Ramos (cell line): ENCODE results near the gene ANTXR1.

Experiments
- in situ Hi-C: fragments of 300-500 bp; cut with MboI; formaldehyde crosslinking; loops from one replicate; pipeline ENCODE4 v1.14.3; 2022; ENCODE audit warnings: low sequenced_read_pairs; ENCODE audit not compliant: unreplicated experiment

Gene ANTXR1

DNA sequence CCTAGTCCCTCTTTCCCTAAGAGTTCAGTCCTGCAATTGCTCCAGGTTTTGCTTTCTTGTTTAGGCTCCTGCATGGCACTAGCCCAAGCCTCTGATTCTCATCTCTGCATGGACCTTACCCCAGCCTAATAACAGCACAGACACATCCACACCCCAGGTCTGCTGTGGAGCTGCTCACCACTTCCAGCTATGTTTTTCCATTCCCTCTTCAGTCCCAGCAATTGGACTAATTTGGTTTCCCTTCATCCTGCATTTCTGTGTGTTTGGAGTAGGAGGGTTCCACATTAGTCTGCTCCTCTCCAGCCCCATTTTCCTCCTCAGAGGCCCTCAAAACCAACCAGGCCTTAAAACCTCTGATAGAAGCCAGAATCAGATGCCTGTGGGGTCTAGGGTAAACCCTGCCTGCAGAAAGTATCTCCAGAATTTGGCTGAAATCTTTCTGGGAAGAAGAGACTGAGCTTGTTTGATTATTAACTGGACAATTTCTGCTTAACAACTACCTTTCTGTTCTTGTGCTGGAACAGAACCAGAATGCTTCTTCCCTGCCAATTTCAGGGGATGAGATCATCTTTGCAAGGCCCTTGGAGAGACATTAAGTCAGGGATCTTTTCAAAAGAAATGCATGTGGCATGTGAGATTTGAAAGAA, 278.1 kb downstream of the ANTXR1 start:
- in situ Hi-C loops: no loop called here

DNA sequence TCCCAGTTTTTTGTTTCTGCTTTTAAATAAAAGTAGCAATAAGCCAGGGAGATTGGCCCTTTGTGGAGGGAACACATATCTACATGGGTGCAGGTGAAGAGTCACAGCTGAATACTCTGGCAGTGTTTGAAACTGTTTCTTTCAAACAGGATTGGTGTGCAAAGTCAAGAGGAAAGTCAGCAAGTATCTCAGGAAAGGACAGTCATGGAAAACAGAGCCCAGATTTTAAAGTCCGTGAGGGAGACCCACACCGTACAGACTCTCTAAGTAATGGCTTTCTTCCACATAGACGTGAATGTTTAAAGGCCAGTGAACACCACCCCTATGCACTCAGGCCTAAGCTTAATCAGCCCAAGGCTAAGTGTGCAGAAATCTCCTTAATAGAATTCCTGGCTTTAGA, 278.7 kb downstream of the ANTXR1 start:
- in situ Hi-C loops: no loop called here

DNA sequence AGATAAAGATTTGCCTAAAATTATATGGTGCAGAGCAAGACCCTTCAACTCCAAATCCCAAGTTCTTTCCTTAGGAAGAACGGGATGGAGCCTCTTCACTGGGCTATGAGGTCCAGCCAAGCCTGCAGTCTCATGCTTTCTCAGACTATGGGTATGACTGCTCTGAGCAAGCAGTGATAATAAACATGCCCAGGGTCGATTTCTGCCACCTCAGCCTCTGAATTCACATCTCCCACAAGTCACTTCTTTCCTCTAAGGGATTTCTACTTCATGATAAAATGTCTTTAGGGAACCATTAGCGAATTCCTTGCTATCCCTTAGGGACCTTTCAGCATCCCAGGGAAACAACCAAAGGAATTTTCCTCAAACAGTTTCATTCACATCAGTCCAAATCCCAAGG, 279.3 kb downstream of the ANTXR1 start:
- in situ Hi-C loops: no loop called here

DNA sequence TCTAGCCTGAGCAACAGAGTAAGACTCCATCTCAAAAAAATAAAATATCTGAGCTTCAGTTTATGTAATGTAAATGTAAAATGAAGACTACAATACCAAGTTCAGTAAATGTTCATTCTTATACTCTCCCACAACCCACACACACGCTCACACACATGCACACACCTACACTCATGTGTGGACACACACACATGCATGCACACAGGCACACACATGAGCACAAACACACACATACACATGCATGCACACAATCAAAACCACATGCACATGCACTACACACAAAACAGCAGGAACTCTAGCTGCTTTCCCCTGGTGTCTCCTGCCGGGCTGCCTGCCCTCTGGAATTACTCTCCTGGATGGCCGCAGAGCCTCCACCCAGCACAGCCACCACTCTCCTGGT, 283.4 kb downstream of the ANTXR1 start:
- in situ Hi-C loops: no loop called here

DNA sequence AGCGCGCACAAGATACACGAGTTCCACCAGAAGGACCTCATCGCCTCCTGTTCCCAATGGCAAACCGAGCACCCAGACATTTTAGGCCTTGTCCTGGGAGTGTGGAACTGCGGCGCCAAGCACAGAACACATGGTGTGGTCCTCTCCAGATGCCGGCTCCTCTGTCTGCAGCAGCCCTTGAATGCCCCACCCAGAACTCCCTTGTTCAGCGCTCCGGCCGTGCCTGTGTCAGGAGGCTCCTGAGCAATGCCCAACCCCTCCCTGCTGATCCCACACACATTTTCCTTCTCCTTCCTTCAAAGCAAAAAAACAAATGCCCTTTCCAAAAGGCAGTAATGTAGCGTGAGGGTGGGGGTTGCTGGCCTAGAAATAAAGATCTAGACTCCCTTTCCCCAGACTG, 284.2 kb downstream of the ANTXR1 start:
- in situ Hi-C loops: no loop called here

DNA sequence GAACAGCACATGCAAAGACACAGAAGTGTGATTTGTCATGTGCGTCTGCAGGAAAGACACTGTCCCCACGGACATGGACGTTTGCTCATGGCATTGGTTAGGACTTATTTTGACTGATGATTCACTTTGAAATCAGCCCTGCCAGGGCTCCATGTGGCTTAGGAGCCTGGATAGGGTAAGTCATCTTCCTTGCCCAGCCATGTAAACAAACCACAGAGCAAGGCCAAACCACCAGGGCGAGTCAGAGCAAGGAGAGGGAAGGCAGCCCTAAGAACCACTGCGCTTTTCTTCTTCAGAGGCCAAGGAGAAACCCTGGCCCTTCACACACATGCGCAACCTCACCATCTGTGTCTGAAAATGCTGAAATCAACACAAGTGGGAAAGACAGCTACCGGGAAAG, 285.3 kb downstream of the ANTXR1 start:
- in situ Hi-C loops: no loop called here

DNA sequence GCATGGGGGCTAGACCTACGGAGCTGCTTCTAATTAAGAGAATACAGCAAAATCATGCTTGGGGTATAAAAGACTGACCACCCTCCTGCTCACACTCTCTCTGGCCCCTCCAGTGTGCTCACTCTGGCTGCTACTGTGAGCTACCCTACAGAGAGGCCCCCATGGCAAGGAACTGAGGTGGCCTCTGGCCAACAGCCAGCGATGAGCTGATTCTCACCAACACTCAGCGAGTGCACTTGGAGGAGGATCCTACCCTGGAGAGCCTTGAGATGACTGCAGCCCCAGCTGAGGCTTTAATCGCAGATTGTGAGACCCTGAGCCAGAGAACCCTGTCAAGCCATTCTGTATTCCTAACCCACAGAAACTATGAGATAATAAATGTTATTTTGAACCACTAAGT, 285.9 kb downstream of the ANTXR1 start:
- in situ Hi-C loops: no loop called here
